OCI-LY3 (cell line): ENCODE measurements around the gene CPTP.

Source experiments
- EZH2phosphoT487 ChIP-seq: fragments of 200-600 bp; shearing (Covaris generic); IDR thresholded peaks from 2 replicates; pipeline ENCODE4 v1.6.1; 2018; ENCODE audit warnings: antibody characterized with exemption, mixed run types, low read depth
- TF ChIP-seq, protein P1 (sequence below): fragments of 200-600, 300-600 bp; sonication (generic); IDR thresholded peaks from 2 replicates; pipeline ENCODE4 v1.5.1; 2014; ENCODE audit warnings: antibody characterized with exemption, low read length, low read depth

DNA sequence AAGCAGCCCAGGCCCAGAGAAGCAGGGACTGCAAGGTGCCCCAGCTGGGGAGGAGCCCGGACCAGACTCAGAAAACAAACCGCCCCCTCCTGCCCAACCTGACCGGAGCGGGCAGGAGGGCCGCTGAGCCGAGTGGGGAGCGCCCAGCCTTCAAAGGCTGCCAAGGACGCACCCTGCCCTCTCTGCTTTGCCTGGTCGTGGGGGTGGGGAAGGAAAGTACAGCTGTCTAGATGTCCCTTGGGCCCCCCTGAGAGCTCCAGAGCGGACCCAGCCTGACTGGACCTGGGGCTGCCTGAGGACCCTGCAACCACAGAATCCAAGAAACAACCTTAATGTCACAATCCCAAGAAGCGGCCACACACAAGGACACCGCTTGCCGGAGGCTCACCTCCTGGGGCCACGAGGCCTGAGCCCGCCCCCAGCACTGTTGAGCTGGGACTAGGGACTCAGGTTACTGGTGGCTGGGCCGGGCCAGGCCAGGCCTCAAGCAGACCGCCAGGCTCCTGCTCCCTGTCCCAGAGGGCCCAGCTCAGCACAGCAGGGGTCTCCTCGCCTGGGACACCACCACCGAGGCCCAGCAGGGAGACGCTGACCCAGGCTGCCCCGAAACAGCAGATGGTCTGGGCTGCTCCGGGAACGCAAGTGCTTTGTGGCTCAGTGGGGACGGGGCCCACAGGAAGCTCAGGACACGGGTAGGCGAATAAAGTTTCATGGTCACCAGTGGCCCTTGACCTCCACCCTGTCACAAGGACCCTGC, 23.2 kb downstream of the CPTP start:
- TF ChIP-seq, protein P1, sequence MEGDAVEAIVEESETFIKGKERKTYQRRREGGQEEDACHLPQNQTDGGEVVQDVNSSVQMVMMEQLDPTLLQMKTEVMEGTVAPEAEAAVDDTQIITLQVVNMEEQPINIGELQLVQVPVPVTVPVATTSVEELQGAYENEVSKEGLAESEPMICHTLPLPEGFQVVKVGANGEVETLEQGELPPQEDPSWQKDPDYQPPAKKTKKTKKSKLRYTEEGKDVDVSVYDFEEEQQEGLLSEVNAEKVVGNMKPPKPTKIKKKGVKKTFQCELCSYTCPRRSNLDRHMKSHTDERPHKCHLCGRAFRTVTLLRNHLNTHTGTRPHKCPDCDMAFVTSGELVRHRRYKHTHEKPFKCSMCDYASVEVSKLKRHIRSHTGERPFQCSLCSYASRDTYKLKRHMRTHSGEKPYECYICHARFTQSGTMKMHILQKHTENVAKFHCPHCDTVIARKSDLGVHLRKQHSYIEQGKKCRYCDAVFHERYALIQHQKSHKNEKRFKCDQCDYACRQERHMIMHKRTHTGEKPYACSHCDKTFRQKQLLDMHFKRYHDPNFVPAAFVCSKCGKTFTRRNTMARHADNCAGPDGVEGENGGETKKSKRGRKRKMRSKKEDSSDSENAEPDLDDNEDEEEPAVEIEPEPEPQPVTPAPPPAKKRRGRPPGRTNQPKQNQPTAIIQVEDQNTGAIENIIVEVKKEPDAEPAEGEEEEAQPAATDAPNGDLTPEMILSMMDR: no peak
- TF ChIP-seq EZH2phosphoT487: no peak
